Astrocyte of the cerebellum (primary cell): ENCODE results near the gene TTLL10.

Experiments used
- DNase-seq: peaks from one replicate; pipeline ENCODE4 v3.0.0-alpha.2; 2011; ENCODE audit warnings: low read depth
- H3K4me3 ChIP-seq: 2 replicates; pipeline ENCODE4 v1.5.1; 2011; ENCODE audit warnings: mild to moderate bottlenecking, low read depth, low read length, moderate library complexity
- CTCF ChIP-seq: IDR thresholded peaks from 2 replicates; pipeline ENCODE4 v1.5.1; 2012; ENCODE audit warnings: low read length, low read depth, moderate library complexity, mild to moderate bottlenecking; ENCODE audit errors: missing control alignments
- in situ Hi-C: cut with HindIII; loops from 2 replicates; pipeline ENCODE4 v1.10.0; 2017; ENCODE audit warnings: low sequenced_read_pairs

TTLL10 gene

GRCh38 chr1:1173793-1174415, at the start of gene TTLL10:
Gene TTLL10, plus strand, starts transcription at chr1:1173880. Its CDS starts 5,336 bp downstream, at chr1:1179216.
- no peak for TF ChIP-seq CTCF
- no peak for DNase-seq
- in situ Hi-C loops: no loop called here
- no peak within 1 kb of the TSS for H3K4me3 ChIP-seq

- in situ Hi-C loops: no loop called here
- H3K4me3 ChIP-seq: no peak overlapping the region
- no peak for TF ChIP-seq CTCF
- DNase-seq: no peak
These were observed 49.2 kb upstream of the TTLL10 start for GRCh38 chr1:1124508-1124785.

- DNase-seq: no peak
- in situ Hi-C loops: loop anchor here (25.0 kb wide), 1 partner anchor 162 kb away; the partner anchor contains the start of gene SCNN1D
- no peak overlapping the region for H3K4me3 ChIP-seq
- no peak for TF ChIP-seq CTCF
These were observed 48.7 kb upstream of the TTLL10 start for GRCh38 chr1:1124786-1125642.

GRCh38 chr1:1125945-1126344, 47.7 kb upstream of the TTLL10 start:
- no peak for TF ChIP-seq CTCF
- no peak for DNase-seq
- in situ Hi-C loops: loop anchor here (25.0 kb wide), 1 partner anchor 161 kb away; the partner anchor contains the start of gene SCNN1D

GRCh38 chr1:1127551-1128451, 45.9 kb upstream of the TTLL10 start:
- no peak for TF ChIP-seq CTCF
- in situ Hi-C loops: loop anchor here (25.0 kb wide), 1 partner anchor 160 kb away; the partner anchor contains the start of gene SCNN1D
- no peak for DNase-seq
- H3K4me3 ChIP-seq: no peak overlapping the region

More at GRCh38 chr1:1125945-1126344, 47.7 kb upstream of the TTLL10 start:
- no peak overlapping the region for H3K4me3 ChIP-seq
